ENCODE data around the gene ERC2.

The ERC2 gene

DNA sequence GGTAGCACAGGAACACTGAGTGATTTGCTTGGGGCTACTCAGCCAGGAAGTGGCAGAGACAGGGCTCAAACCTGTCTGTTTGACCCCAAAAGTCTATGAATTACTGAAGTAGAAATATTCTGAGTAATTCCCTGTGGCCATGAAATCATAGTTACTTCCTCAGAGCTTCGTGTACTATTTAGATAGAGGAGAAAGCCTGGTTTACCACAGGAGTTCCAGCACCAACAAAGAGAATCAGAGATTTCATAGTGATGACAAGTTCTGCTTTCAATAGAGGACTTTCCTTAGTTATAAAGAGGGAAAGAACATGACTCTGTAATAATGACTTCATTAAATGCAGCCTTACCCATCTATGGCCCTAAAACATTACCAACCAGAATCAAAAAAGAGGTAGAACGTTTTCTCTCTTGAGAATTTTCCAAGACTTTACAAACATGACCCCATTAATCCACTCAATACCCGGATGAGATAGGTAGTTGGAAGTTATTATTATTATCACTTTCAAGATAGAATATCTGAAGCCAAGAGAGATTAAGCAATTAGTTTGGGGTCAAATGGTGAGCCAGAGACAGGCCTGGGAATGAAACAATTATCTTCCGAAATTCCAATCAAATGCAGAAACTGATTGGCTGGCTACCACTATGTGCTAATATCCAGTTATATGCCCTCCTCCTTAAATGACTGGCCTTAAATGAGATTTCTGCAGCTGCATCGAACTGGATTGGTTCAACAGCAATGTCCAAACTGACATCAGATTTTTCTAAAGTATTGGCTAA is 967.5 kb downstream of the ERC2 start:
- DNase-seq: no peak

GRCh38 chr3:55498520-55498919 is 969.7 kb downstream of the ERC2 start:
- DNase-seq: no peak

DNA sequence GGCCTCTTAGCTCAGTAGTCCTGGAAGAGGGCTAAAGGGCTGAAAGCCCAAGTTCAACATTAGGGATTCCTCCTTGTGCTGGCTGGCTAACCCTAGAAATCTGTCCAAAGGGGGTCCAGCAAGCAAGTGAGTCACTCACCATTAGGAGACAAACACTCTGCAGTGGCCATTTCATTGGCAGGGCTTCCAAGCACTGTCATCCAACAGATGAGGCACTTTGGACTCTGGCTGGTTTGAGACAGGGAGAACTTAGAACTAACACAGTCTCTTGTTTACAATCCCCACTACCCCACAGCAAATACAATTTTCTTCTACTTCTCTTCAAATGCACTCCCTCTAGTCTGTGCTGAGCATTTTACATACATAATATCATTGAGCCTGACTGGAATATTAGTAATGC is 971.0 kb downstream of the ERC2 start:
- DNase-seq: no peak

- no peak for DNase-seq
Observed at GRCh38 chr3:55494976-55495375, 973.3 kb downstream of the ERC2 start.

DNA sequence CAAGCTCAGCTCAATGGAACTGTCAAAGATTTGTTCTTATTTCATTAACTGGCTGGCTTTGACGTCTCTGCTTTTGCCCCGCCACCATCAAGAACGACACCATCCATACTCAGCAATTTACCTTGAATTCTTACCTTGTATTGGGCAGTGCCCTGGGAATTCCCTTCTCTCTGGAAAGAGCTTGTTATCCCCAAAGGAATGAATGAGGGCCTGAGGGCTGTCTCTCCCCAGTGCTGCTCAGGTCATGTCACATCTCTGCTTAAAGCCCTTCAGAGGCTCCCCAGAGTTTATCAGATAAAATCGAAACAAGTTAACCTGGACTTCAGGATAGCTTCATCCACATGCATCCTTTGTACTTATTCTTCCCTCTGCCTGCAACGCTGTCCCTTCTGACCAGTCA is 975.3 kb downstream of the ERC2 start:
- no peak for DNase-seq

- DNase-seq: no peak
Observed at GRCh38 chr3:55491296-55491816, 976.9 kb downstream of the ERC2 start.

DNA sequence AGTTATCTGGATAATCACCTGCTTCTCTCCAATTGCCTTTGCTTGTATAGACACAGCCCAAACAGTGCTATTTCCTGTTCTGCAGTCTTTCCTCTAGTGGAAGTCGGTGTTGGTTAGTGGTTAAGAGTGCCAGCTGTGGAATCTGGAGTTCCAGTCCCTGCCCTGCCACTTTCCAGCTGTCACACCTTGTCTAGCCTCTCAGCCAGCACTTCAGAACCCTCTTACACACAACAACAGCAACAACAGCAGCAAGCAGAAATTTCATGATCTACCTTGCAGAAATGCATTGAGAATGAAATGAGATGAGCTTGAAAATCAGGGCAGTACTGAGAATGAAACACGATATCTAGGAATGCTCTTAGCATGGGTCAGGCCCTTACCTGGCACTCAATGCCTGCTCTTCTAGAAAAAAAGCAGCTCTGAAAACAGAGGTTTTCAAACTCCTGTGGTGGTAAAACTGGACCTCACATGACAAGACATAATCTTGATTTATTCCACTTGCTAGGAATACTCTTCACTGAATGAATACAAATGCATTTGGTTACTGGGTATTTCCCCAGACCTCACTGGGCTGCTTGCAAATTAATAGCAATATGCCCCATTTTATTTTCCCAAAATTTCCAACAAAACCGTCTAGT is 977.9 kb downstream of the ERC2 start:
- no peak for DNase-seq

GRCh38 chr3:55489798-55490132 is 978.5 kb downstream of the ERC2 start:
- no peak for DNase-seq

DNA sequence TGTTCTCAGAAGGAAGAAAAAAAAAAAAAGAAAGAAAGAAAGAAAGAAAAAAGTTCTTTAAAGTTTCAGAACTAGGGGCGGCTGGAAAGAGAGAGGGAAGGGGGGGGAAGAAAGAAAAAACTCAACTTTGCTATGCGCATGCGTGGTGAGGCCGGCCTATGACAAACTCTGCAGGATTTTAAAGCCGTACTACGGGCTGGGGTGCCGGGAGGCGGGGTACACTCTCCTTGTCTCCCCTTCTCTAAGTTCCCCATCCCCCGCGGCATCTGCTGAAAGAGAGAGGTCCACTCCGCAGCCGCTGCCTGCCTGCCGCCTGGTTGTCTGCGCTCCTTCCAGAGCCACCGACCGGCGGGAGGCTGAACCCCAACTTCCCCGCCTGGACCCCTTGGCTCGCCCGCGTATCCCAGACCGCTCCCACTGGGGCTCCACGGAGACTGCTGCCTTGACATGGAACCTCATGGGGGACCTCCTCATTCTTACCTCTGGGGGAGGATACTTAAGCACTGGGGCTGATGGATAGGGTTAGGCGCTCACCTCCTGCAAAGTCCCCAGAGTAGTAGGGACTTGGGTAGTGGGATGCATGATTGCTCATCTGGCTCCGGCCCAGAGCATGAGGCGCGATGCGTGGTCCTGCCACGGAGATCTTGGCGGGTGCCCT is 979.7 kb downstream of the ERC2 start:
- DNase-seq: no peak

GRCh38 chr3:55487381-55488241 is 980.7 kb downstream of the ERC2 start:
- DNase-seq: no peak

GRCh38 chr3:55486857-55487380 is 981.3 kb downstream of the ERC2 start, which contains the start of gene WNT5A:
Gene WNT5A (minus strand): TSS chr3:55487306. CDS start chr3:55486985, 321 bp downstream.
- DNase-seq: no peak

DNA sequence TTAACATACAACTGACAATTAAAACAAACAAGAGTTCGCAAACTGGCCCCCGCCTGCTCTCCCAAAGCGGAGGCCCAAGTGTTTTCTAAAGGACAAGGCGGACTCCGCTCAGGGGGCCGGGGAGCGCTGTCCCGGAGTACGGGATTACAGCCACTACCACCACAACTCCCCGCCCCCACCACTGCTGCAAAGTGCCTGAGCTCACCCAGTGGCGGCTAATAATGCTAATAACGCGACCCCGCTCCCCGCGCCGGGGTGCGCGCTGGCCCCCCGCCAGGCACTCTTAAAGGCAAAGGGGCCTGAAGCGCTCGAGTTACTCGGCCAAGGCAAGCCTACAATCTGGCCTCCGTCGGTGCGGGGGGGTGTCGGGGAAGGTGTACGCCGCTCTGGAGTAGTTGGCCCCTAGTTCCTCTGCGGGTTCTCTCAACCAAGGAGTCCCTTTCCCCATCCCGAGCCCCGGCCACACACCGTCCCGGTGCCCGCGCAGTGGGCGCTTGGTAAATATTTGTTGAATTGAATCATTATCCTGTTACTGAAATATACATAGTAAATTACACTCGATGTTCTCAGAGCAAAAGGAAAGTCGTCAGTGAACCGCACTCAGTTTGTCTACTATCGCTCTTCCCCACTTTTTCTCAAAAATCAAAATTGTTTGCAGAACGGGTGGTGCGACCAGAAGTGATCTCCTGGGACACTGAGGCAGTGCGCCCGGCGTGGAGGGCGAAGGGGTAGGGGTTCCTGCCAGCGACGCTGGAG is 982.0 kb downstream of the ERC2 start:
- DNase-seq: no peak

GRCh38 chr3:55484801-55485791 is 983.2 kb downstream of the ERC2 start:
- DNase-seq: peak; percentile 31 to 51

DNA sequence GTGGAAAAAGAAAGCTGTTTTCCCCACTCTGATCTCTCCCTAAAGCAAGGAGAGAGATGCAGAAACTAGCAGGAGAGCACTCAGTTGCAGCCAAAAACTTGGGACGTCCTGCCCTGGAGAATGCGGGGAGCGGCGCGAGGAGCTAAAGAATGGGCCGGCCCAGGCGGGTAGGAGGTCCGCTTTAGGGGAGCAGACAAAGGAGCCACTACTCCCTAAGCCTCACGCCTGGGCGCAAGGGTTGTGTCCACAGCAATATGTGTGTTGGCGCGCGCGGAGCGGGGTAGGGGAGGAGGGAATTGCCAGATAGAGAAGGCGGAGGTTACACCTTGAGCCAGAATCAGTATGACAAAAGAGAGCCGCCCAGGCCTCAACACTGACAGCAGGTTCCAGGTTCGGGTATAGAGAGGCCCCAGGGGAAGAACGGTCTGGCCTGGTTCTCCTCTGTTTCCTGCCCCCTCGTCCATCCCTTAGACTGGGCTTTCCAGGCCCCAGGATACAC is 984.0 kb downstream of the ERC2 start:
- no peak for DNase-seq

GRCh38 chr3:55483196-55484095 is 984.8 kb downstream of the ERC2 start:
- no peak for DNase-seq

DNA sequence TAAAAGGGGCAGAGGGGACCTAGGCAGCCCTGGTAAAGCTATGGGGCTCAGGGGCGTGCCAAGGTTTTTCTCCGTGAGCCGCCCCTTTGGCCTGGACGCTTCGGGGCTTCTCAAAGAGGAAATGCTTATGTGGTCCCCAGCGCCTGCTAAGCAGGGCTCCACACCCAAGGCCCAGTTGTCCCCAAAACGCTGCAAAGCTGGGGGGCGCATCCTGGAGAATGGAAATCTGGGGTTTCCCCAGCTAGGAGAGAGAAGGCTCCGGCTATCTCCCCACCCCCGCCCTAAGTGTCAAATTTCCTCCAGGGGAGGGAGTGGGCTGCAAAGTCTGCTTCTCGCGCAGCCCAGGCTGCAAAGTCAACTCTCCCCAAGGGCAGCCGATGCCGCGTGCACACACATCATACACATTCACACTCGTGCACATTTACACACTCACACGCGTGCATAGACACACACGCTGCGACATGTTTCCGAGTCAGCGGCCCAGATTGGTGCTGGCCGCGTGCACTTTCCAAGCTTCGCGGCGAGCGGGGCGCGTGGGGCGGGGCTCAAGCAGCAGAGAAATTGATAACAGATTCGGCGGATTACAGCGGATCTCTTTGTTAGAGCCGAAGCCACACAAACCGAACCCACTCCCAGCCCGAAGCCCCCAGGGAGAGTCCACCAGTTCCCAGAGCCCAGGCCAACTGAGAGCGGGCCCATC is 985.6 kb downstream of the ERC2 start:
- DNase-seq: no peak

- no peak for DNase-seq
Observed at GRCh38 chr3:55481744-55482495, 986.3 kb downstream of the ERC2 start.
